GM12878 (cell line): Measurements from ENCODE around the gene MRPS23. TPM values are rescaled to one million over a fixed set of nuclear protein-coding genes. Genes with fewer than 3 reads are reported as not detected.

Experiments
- CEBPB ChIP-seq, 2 experiments: fragments of 150-350 bp in 1 of 2; IDR thresholded peaks; 2 replicates each; pipeline ENCODE4 v1.6.1; 2012 to 2014; ENCODE audit warnings: low read depth in 2 of 2, low read length in 2 of 2, borderline replicate concordance in 1 of 2, inconsistent platforms in 1 of 2
- CREM ChIP-seq: IDR thresholded peaks from 2 replicates; pipeline ENCODE4 v1.6.1; 2014; ENCODE audit warnings: antibody characterized with exemption, low read depth
- EED ChIP-seq: sonication (generic); IDR thresholded peaks from 2 replicates; pipeline ENCODE4 v1.6.1; 2016; ENCODE audit warnings: antibody characterized with exemption, low read depth
- ESRRA ChIP-seq: IDR thresholded peaks from 2 replicates; pipeline ENCODE4 v1.6.1; 2012; ENCODE audit warnings: mild to moderate bottlenecking, low read length, improper control_type of control experiment
- GATAD2B ChIP-seq: fragments of 450-650 bp; conservative IDR thresholded peaks from 2 replicates; pipeline ENCODE4 v1.6.1; 2017; ENCODE audit warnings: low read depth, mild to moderate bottlenecking, moderate library complexity
- HDGF ChIP-seq: fragments of 450-650 bp; IDR thresholded peaks from 2 replicates; pipeline ENCODE4 v1.6.1; 2016; ENCODE audit warnings: antibody characterized with exemption
- NKRF ChIP-seq: fragments of 450-650 bp; conservative IDR thresholded peaks from 2 replicates; pipeline ENCODE4 v1.6.1; 2017; ENCODE audit warnings: mild to moderate bottlenecking, moderate library complexity
- PRDM15 ChIP-seq: fragments of 450-650 bp; formaldehyde crosslinking; IDR thresholded peaks from 2 replicates; pipeline ENCODE4 v1.4.0; 2020; ENCODE audit warnings: mild to moderate bottlenecking, moderate library complexity
- STAT3 ChIP-seq: IDR thresholded peaks from 2 replicates; pipeline ENCODE4 v1.6.1; 2011; ENCODE audit warnings: low read depth, low read length, improper control_type of control experiment
- ZBTB40 ChIP-seq: fragments of 450-650 bp; IDR thresholded peaks from 2 replicates; pipeline ENCODE4 v1.6.1; 2016; ENCODE audit warnings: mild to moderate bottlenecking, moderate library complexity, borderline replicate concordance
- ZNF622 ChIP-seq: fragments of 450-650 bp; IDR thresholded peaks from 2 replicates; pipeline ENCODE4 v1.6.1; 2017; ENCODE audit warnings: mild to moderate bottlenecking, inconsistent platforms
- ZSCAN29 ChIP-seq: fragments of 450-650 bp; IDR thresholded peaks from 2 replicates; pipeline ENCODE4 v1.6.1; 2017; ENCODE audit warnings: mild to moderate bottlenecking, moderate library complexity
- polyA plus RNA-seq, 11 experiments: library from polyadenylated mRNA; depleted of rRNA in 4 of 11; unstranded in 6 of 11; stranded (reverse) in 5 of 11; fragments of >200 nt; fragmentation: Nextera tagmentation in 4 of 11; fragmentation: Illumina TruSeq in 1 of 11; extraction: Ambion mirVana in 4 of 11; extraction: Trizol in 1 of 11; gene quantifications; 1 replicate in 1 of 11; 2 replicates in 10 of 11; pipeline versions ENCODE4 v1.2.1 to v1.2.3, GENCODE V29; 2011 to 2016; ENCODE audit warnings: inconsistent platforms in 2 of 11, missing spikeins in 2 of 11, low read depth in 1 of 11
- total RNA-seq, 4 experiments: library from RNA; depleted of rRNA in 3 of 4; stranded (reverse); fragments of >200 nt in 3 of 4; fragmentation: Illumina TruSeq in 1 of 4; extraction: Trizol in 1 of 4; gene quantifications; 2 replicates each; pipeline versions ENCODE4 v1.2.1 to v1.2.3, GENCODE V29; 2013 to 2021
- TF ChIP-seq, protein P1 (sequence below): IDR thresholded peaks from 2 replicates; pipeline ENCODE4 v1.6.1; 2012; ENCODE audit warnings: low read depth, low read length, improper control_type of control experiment

Gene MRPS23
- total and polyA plus RNA-seq, 10 of the 15 experiments (the other 5 are each of a cell fraction or from before 2014, with no cell fraction given), result 65.3 to 237 (median 87.9) TPM

GRCh38 chr17:57874058-57874419, 24.2 kb upstream of the MRPS23 start (continued):
- TF ChIP-seq ZBTB40 (no peak), EED (no peak), CREM (no peak), CEBPB (IDR thresholded peaks at IDR 0.05; ENCODE audit: borderline replicate concordance in 1 of 2, low read depth in 2 of 2, low read length in 2 of 2) (no peak), NKRF (no peak), PRDM15 (no peak), ESRRA (no peak), GATAD2B (no peak), HDGF (no peak), ZNF622 (no peak), STAT3 (no peak), ZSCAN29 (no peak)
- TF ChIP-seq, protein P1, sequence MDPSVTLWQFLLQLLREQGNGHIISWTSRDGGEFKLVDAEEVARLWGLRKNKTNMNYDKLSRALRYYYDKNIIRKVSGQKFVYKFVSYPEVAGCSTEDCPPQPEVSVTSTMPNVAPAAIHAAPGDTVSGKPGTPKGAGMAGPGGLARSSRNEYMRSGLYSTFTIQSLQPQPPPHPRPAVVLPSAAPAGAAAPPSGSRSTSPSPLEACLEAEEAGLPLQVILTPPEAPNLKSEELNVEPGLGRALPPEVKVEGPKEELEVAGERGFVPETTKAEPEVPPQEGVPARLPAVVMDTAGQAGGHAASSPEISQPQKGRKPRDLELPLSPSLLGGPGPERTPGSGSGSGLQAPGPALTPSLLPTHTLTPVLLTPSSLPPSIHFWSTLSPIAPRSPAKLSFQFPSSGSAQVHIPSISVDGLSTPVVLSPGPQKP, result no peak
